Coronary artery (tissue), 2 donors: Measurements from ENCODE around the gene WNT9A.
A peak's percentile ranks its signal among the peaks of the same experiment; 100 is the strongest.
"Not testable (repeated sequence)": the region's sequence is repeated elsewhere in the genome, so short reads cannot be mapped to it uniquely, and the experiment has no call there.

ENCODE experiments used
- DNase-seq: peaks from one replicate; pipeline ENCODE4 v3.0.0-alpha.2; 2017; ENCODE audit warnings: low spot score
- H3K27ac ChIP-seq, 2 donors: fragments of 200-600 bp; sonication (generic); one replicate each; pipeline ENCODE4 v1.5.1; 2016 to 2019
- H3K4me3 ChIP-seq: fragments of 200-600 bp; sonication (generic); 2 replicates; pipeline ENCODE4 v1.5.1; 2016; ENCODE audit warnings: mild to moderate bottlenecking, moderate library complexity
- CTCF ChIP-seq: fragments of 200-600 bp; sonication (generic); IDR thresholded peaks from one replicate; pipeline ENCODE4 v1.5.1; 2019; ENCODE audit warnings: antibody characterized with exemption

Gene WNT9A

GRCh38 chr1:227947676-227948492, at the start of gene WNT9A:
WNT9A (minus strand) TSS chr1:227947932; CDS start chr1:227947887, 45 bp downstream.
- no peak for TF ChIP-seq CTCF
- peak; percentile 70 for DNase-seq
- peak within 1 kb of the TSS; percentile 76 for H3K4me3 ChIP-seq
- peak within 1 kb of the TSS in 1 of 2 donors; percentile 75 for H3K27ac ChIP-seq

- no peak for TF ChIP-seq CTCF
- DNase-seq, result no peak
- Histone ChIP-seq H3K27ac (no peak overlapping the region), H3K4me3 (no peak overlapping the region)
Measured at GRCh38 chr1:227996187-227996950, 48.6 kb upstream of the WNT9A start.

- no peak overlapping the region for H3K27ac ChIP-seq
- DNase-seq, result peak; percentile 46
- no peak for TF ChIP-seq CTCF
- no peak overlapping the region for H3K4me3 ChIP-seq
Measured at GRCh38 chr1:227994632-227995300, 47.0 kb upstream of the WNT9A start.

GRCh38 chr1:227987181-227987580, 39.4 kb upstream of the WNT9A start:
- no peak for TF ChIP-seq CTCF
- H3K27ac ChIP-seq, result no peak overlapping the region
- DNase-seq, result no peak
- no peak overlapping the region for H3K4me3 ChIP-seq

- not testable (repeated sequence) for H3K4me3 ChIP-seq, H3K27ac ChIP-seq, DNase-seq
Measured at GRCh38 chr1:227975583-227976283, 28.0 kb upstream of the WNT9A start.

GRCh38 chr1:227973724-227974288, 26.1 kb upstream of the WNT9A start:
- not testable (repeated sequence) for H3K4me3 ChIP-seq, DNase-seq, H3K27ac ChIP-seq

- H3K4me3 ChIP-seq, DNase-seq, H3K27ac ChIP-seq: not testable (repeated sequence)
Measured at GRCh38 chr1:227972843-227973374, 25.2 kb upstream of the WNT9A start.

GRCh38 chr1:227972283-227972679, 24.5 kb upstream of the WNT9A start:
- H3K27ac ChIP-seq, H3K4me3 ChIP-seq, DNase-seq: not testable (repeated sequence)

GRCh38 chr1:227971643-227972282, 24.0 kb upstream of the WNT9A start:
- H3K4me3 ChIP-seq, H3K27ac ChIP-seq, DNase-seq: not testable (repeated sequence)

- H3K27ac ChIP-seq, H3K4me3 ChIP-seq, DNase-seq: not testable (repeated sequence)
Measured at GRCh38 chr1:227971216-227971615, 23.5 kb upstream of the WNT9A start.

- not testable (repeated sequence) for H3K4me3 ChIP-seq, H3K27ac ChIP-seq, DNase-seq
Measured at GRCh38 chr1:227970076-227970995, 22.6 kb upstream of the WNT9A start.
